HepG2 (cell line): ENCODE results near the gene S100A16. TPM values are rescaled to one million over a fixed set of nuclear protein-coding genes. Genes with fewer than 3 reads are reported as not detected.
A peak's percentile ranks its signal among the peaks of the same experiment; 100 is the strongest.

Source experiments
- BHLHE40 ChIP-seq: IDR thresholded peaks from 2 replicates; pipeline ENCODE4 v1.6.1; 2011; ENCODE audit warnings: low read length, improper control_type of control experiment
- IRX3 ChIP-seq: sonication (generic); formaldehyde crosslinking; IDR thresholded peaks from 2 replicates; pipeline ENCODE4 v1.8.1; 2023; ENCODE audit warnings: mild to moderate bottlenecking, low read depth, missing genetic modification reagents, borderline replicate concordance
- KDM5B ChIP-seq: sonication (generic); formaldehyde crosslinking; IDR thresholded peaks from 2 replicates; pipeline ENCODE4 v1.4.0; 2020; ENCODE audit warnings: missing genetic modification reagents, mild to moderate bottlenecking, borderline replicate concordance
- MIXL1 ChIP-seq: IDR thresholded peaks from 2 replicates; pipeline ENCODE4 v1.6.1; 2016
- NCOA2 ChIP-seq: sonication (generic); formaldehyde crosslinking; IDR thresholded peaks from 2 replicates; pipeline ENCODE4 v1.8.0; 2022; ENCODE audit warnings: inconsistent platforms
- NFE2L1 ChIP-seq: sonication (generic); formaldehyde crosslinking; IDR thresholded peaks from 2 replicates; pipeline ENCODE4 v1.4.0; 2020; ENCODE audit warnings: missing genetic modification reagents, mild to moderate bottlenecking, borderline replicate concordance
- THYN1 ChIP-seq: sonication (generic); formaldehyde crosslinking; IDR thresholded peaks from 2 replicates; pipeline ENCODE4 v1.8.1; 2023; ENCODE audit warnings: low read depth, mild to moderate bottlenecking, moderate library complexity, missing genetic modification reagents, borderline replicate concordance
- ZFP37 ChIP-seq: sonication (generic); formaldehyde crosslinking; IDR thresholded peaks from 2 replicates; pipeline ENCODE4 v1.4.0; 2020; ENCODE audit warnings: missing genetic modification reagents, borderline replicate concordance
- ZNF329 ChIP-seq: sonication (generic); formaldehyde crosslinking; IDR thresholded peaks from 2 replicates; pipeline ENCODE4 v1.9.0; 2021; ENCODE audit warnings: low read depth, mild to moderate bottlenecking, missing genetic modification reagents
- ZNF790 ChIP-seq: sonication (generic); formaldehyde crosslinking; IDR thresholded peaks from 2 replicates; pipeline ENCODE4 v1.8.0; 2022; ENCODE audit warnings: missing genetic modification reagents, mild to moderate bottlenecking, borderline replicate concordance
- polyA plus RNA-seq, 8 experiments: library from polyadenylated mRNA; depleted of rRNA in 3 of 8; stranded (reverse) in 7 of 8; unstranded in 1 of 8; fragments of >200 nt; fragmentation: Illumina TruSeq in 4 of 8; extraction: Trizol in 4 of 8; gene quantifications; 2 replicates each; pipeline versions ENCODE4 v1.2.1 to v1.2.3, GENCODE V29; 2011 to 2016; ENCODE audit warnings: low read depth in 4 of 8, missing spikeins in 1 of 8, mixed read lengths in 1 of 8; ENCODE audit not compliant: insufficient read depth in 1 of 8
- total RNA-seq, 5 experiments: library from RNA; depleted of rRNA; stranded (reverse); fragments of >200 nt; fragmentation: Illumina TruSeq; extraction: Trizol; gene quantifications; 2 replicates each; pipeline ENCODE4 v1.2.3, GENCODE V29; 2016; ENCODE audit warnings: low read depth in 1 of 5
- TF ChIP-seq, protein P1 (sequence below): IDR thresholded peaks from 2 replicates; pipeline ENCODE4 v1.6.1; 2018; ENCODE audit warnings: missing genetic modification reagents
- TF ChIP-seq, protein P2 (sequence below): sonication (generic); formaldehyde crosslinking; IDR thresholded peaks from 2 replicates; pipeline ENCODE4 v1.5.0; 2020; ENCODE audit warnings: missing genetic modification reagents, mild to moderate bottlenecking, borderline replicate concordance
- TF ChIP-seq, protein P3 (sequence below): sonication (generic); formaldehyde crosslinking; IDR thresholded peaks from 2 replicates; pipeline ENCODE4 v1.4.0; 2020; ENCODE audit warnings: low read depth, missing genetic modification reagents
- TF ChIP-seq, protein P4 (sequence below), 2 experiments: sonication (generic) in 1 of 2; formaldehyde crosslinking in 1 of 2; IDR thresholded peaks; 2 replicates each; pipeline versions ENCODE4 v1.4.0 to v1.6.1; 2018 to 2020; ENCODE audit warnings: missing genetic modification reagents in 2 of 2, borderline replicate concordance in 1 of 2, low read depth in 1 of 2, mild to moderate bottlenecking in 1 of 2, missing biosample characterization in 1 of 2
- TF ChIP-seq, protein P5 (sequence below): sonication (generic); formaldehyde crosslinking; conservative IDR thresholded peaks from 2 replicates; pipeline ENCODE4 v1.8.0; 2022; ENCODE audit warnings: mild to moderate bottlenecking, moderate library complexity, missing genetic modification reagents
- TF ChIP-seq, protein P6 (sequence below): sonication (generic); formaldehyde crosslinking; IDR thresholded peaks from 2 replicates; pipeline ENCODE4 v1.9.0; 2021; ENCODE audit warnings: missing genetic modification reagents, mild to moderate bottlenecking, borderline replicate concordance

Gene S100A16
- total and polyA plus RNA-seq, 2 of the 13 experiments (the other 11 are each of a cell fraction or from before 2014, with no cell fraction given) = 46.0 to 195 TPM

DNA sequence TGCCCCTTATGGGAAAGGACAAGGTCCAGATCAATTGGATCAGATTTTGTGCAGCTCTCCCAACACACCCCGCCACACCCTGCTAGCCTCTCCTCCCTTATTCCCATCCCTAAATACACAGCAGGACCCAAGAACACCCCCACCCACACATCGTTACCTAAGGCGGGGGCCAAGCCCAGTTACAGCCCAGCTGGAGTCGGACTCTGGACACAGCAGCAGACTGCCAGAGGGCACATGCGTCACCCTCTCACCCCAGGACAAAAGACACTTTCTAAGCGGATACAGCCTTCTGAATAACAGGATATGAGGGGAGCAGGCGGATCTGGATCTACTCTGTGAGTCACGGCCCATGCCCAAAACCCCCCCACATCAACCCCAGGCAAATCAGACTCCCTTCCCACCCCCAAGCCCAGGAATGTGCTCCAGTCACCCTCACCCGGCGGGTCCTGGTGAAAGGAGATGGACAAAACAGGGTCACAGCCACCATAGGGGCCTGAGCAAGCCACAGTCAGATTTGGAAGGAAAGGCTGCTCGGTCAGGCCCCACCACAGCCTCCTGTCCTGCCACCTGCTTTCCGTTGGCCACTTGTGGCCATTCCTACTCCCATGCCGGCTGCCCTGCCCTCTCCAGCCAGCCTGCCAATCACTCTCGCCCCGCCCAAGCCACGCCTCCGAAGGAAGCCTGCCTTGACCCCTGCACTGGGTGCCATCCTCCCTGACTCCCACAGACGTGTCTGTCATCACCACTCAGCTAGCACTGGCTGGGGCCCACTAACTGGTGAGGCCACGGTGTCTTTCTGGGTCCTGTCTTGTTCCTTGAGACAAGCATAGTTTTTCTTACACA, 4.0 kb downstream of the S100A16 start (continued):
- TF ChIP-seq, protein P1, sequence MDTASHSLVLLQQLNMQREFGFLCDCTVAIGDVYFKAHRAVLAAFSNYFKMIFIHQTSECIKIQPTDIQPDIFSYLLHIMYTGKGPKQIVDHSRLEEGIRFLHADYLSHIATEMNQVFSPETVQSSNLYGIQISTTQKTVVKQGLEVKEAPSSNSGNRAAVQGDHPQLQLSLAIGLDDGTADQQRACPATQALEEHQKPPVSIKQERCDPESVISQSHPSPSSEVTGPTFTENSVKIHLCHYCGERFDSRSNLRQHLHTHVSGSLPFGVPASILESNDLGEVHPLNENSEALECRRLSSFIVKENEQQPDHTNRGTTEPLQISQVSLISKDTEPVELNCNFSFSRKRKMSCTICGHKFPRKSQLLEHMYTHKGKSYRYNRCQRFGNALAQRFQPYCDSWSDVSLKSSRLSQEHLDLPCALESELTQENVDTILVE = no peak
- TF ChIP-seq, protein P2, sequence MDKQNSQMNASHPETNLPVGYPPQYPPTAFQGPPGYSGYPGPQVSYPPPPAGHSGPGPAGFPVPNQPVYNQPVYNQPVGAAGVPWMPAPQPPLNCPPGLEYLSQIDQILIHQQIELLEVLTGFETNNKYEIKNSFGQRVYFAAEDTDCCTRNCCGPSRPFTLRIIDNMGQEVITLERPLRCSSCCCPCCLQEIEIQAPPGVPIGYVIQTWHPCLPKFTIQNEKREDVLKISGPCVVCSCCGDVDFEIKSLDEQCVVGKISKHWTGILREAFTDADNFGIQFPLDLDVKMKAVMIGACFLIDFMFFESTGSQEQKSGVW (CRISPR knock-in tag) = no peak
- TF ChIP-seq NFE2L1 (CRISPR knock-in tag) (no peak), MIXL1 (CRISPR knock-in tag) (peak; percentile 27; the same call in 1 of the 2 replicates), ZNF329 (CRISPR knock-in tag) (no peak), NCOA2 (peak; percentile 8; the same call in 1 of the 2 replicates), THYN1 (no peak), ZNF790 (peak; percentile 56; the same call in 1 of the 2 replicates), ZFP37 (CRISPR knock-in tag) (no peak; the same call in 1 of the 2 replicates), BHLHE40 (peak; percentile 12; the same call in 1 of the 2 replicates), IRX3 (CRISPR knock-in tag) (no peak), KDM5B (CRISPR knock-in tag) (no peak; the same call in 1 of the 2 replicates)
- TF ChIP-seq, protein P3, sequence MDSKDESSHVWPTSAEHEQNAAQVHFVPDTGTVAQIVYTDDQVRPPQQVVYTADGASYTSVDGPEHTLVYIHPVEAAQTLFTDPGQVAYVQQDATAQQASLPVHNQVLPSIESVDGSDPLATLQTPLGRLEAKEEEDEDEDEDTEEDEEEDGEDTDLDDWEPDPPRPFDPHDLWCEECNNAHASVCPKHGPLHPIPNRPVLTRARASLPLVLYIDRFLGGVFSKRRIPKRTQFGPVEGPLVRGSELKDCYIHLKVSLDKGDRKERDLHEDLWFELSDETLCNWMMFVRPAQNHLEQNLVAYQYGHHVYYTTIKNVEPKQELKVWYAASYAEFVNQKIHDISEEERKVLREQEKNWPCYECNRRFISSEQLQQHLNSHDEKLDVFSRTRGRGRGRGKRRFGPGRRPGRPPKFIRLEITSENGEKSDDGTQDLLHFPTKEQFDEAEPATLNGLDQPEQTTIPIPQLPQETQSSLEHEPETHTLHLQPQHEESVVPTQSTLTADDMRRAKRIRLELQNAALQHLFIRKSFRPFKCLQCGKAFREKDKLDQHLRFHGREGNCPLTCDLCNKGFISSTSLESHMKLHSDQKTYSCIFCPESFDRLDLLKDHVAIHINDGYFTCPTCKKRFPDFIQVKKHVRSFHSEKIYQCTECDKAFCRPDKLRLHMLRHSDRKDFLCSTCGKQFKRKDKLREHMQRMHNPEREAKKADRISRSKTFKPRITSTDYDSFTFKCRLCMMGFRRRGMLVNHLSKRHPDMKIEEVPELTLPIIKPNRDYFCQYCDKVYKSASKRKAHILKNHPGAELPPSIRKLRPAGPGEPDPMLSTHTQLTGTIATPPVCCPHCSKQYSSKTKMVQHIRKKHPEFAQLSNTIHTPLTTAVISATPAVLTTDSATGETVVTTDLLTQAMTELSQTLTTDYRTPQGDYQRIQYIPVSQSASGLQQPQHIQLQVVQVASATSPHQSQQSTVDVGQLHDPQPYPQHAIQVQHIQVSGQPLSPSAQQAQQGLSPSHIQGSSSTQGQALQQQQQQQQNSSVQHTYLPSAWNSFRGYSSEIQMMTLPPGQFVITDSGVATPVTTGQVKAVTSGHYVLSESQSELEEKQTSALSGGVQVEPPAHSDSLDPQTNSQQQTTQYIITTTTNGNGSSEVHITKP (CRISPR knock-in tag) = no peak
- TF ChIP-seq, protein P4, sequence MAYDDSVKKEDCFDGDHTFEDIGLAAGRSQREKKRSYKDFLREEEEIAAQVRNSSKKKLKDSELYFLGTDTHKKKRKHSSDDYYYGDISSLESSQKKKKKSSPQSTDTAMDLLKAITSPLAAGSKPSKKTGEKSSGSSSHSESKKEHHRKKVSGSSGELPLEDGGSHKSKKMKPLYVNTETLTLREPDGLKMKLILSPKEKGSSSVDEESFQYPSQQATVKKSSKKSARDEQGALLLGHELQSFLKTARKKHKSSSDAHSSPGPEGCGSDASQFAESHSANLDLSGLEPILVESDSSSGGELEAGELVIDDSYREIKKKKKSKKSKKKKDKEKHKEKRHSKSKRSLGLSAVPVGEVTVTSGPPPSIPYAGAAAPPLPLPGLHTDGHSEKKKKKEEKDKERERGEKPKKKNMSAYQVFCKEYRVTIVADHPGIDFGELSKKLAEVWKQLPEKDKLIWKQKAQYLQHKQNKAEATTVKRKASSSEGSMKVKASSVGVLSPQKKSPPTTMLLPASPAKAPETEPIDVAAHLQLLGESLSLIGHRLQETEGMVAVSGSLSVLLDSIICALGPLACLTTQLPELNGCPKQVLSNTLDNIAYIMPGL (CRISPR knock-in tag; IDR thresholded peaks at IDR 0.05; ENCODE audit: borderline replicate concordance in 1 of 2, low read depth in 1 of 2) = peak in 1 of 2 experiments; percentile 69; a peak in 3 of 4 replicates
- TF ChIP-seq, protein P5, sequence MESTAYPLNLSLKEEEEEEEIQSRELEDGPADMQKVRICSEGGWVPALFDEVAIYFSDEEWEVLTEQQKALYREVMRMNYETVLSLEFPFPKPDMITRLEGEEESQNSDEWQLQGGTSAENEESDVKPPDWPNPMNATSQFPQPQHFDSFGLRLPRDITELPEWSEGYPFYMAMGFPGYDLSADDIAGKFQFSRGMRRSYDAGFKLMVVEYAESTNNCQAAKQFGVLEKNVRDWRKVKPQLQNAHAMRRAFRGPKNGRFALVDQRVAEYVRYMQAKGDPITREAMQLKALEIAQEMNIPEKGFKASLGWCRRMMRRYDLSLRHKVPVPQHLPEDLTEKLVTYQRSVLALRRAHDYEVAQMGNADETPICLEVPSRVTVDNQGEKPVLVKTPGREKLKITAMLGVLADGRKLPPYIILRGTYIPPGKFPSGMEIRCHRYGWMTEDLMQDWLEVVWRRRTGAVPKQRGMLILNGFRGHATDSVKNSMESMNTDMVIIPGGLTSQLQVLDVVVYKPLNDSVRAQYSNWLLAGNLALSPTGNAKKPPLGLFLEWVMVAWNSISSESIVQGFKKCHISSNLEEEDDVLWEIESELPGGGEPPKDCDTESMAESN (CRISPR knock-in tag) = 0 out of 2 replicates have a peak, but pooled peaks have one; percentile 16
- TF ChIP-seq, protein P6, sequence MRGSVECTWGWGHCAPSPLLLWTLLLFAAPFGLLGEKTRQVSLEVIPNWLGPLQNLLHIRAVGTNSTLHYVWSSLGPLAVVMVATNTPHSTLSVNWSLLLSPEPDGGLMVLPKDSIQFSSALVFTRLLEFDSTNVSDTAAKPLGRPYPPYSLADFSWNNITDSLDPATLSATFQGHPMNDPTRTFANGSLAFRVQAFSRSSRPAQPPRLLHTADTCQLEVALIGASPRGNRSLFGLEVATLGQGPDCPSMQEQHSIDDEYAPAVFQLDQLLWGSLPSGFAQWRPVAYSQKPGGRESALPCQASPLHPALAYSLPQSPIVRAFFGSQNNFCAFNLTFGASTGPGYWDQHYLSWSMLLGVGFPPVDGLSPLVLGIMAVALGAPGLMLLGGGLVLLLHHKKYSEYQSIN = no peak
